NT2/D1 (cell line): ENCODE measurements around the gene PICALM.

Source experiments
- YY1 ChIP-seq: IDR thresholded peaks from 2 replicates; pipeline ENCODE4 v1.6.1; 2011; ENCODE audit not compliant: insufficient read length, insufficient read depth
- ZNF274 ChIP-seq: IDR thresholded peaks from 2 replicates; pipeline ENCODE4 v1.6.1; 2011; ENCODE audit warnings: mild to moderate bottlenecking, low read depth, low read length

- TF ChIP-seq YY1, result no peak
- TF ChIP-seq ZNF274, result no peak
These were observed 33.7 kb downstream of the PICALM start for GRCh38 chr11:86035164-86035563.
